Anterior cingulate cortex (tissue), 58 donors: ENCODE measurements around the gene PATZ1.

Experiments used
- DNase-seq, 58 donors: peaks; one replicate each; lab custom pipeline; 2025; lab: John Stamatoyannopoulos, UW

PATZ1 gene

DNA sequence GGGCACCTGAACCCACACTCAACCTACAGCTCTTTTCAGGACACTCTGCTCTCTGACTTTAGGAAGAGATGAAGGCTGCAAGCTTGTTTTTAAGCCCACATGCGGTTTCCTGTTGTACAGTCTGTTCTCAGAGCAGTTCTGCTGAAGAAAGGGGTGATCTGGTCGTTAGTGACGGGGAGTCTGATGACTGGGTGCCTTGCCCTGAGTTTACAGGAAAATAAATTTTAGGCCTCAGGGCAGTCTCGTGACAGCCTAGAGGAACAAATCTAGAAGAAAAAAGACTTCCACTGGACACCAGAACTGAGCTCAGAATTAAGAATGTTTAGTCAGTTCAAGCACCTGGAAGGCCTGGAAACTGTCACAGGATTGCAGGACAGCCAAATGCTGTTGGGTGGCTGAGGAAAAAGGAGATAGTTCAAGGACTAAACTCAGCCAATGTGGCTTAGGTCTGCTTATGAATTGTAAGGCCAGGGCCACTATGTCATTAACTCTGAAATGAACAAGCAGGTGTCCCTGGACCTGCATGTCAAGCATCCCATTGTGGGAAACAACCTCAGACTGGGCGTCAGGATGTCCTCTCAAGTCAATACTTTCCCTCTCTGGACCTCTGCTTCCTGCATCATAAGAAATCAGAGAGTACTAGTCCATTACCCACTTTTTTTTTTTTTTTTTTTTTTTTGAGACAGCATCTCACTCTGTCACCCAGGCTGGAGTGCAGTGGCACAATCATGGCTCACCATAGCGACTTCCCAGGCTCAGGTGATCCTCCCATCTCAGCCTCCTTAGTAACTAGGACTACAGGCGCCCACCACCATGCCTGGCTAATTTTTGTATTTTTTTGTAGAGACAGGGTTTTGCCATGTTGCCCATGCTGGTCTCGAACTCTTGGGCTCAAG is 59.5 kb downstream of the PATZ1 start:
- DNase-seq: no peak

DNA sequence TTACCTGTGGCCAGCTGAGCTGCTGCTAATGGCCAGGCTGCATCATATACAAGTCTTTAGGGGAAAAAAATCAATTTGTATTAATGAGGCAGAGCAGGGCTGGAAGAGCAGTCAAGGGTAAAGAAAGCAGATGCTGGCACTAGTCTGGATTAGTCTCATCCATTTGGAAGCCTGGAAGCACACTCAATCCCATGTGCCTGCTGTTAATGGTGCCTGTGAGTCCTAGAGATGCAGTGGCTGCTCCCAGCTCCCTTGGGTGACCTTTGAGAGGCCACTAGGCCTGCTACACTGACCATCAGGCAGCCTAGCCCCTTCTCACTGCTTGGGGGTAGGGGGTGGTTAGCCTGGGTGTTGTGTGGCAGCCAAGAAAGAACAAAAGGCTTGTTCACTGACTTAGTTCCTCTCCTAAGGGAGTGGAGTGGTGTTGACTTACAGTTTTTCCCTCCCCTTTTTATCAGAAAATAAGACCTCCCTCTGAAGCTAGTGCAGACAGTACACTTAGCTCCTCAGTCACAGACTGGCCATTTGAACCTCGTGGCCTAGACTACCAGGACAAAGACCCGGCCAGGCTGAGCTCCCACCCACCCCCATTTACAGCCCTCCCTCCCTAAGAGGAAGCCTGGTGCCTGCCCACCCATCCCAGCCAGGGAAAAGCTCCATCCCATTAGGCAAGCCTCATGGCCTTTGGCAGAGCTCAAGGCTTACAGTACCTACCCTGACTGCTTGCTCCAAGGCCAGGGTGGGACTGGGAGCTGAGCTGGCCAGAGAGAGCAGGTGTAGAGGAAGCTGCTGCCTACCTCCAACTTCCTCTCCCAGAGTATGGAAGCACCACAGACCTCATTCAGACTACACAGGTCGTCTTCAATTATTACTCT is 61.6 kb downstream of the PATZ1 start:
- DNase-seq: no peak

DNA sequence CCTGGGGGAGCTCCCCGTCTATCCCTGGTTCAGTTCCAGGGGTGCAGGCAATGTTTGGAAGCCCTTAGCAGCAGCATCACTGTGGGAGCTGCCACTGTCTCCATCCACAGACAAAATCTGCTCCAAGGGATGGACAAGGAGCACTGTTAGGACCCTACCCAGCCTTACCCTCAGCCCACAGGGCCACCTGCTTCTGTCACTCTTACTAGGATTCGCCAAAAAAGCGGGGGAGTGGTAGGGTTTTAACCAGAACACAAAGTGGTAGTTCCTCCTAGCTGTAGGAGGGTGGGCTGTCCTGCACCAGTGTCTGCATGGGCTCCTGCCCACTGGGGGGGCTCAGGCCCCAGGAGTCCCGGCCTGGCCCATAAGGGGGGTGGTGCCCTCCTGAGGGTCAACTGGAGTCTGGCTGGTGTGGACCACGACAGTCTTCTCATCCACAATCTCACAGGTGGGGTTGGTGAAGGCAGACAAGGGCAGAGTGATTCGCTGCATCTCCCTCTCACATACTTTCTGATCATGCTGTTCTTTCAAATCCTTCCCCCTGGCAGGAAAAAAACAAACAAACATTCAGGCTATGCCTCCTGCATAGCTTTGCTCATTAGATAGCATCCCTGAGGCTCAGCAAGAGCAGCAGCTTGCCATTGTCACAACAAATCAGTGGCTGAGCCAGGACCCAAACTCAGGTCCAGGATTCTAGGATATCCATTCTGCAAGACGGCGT is 63.2 kb downstream of the PATZ1 start:
- no peak for DNase-seq

DNA sequence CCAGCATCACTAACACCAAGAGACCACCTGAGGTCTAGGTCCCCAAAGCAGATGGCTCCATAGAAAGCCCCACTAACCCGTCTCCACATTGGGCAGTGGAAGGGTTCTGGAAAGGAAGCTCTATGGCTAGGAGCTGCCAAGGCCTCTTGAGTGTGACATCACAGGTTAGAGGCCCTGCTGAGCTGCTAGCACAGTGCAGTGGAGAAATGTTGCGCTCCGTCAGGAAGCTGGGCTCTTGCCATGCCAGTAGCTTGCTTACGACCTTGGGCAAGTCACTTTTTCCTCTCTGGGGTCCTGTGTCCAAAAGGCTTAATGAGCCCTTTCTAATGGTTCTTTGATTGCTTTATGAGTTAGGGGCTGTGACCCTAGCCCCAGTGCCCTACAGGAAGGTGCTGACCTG is 64.4 kb downstream of the PATZ1 start:
- no peak for DNase-seq

DNA sequence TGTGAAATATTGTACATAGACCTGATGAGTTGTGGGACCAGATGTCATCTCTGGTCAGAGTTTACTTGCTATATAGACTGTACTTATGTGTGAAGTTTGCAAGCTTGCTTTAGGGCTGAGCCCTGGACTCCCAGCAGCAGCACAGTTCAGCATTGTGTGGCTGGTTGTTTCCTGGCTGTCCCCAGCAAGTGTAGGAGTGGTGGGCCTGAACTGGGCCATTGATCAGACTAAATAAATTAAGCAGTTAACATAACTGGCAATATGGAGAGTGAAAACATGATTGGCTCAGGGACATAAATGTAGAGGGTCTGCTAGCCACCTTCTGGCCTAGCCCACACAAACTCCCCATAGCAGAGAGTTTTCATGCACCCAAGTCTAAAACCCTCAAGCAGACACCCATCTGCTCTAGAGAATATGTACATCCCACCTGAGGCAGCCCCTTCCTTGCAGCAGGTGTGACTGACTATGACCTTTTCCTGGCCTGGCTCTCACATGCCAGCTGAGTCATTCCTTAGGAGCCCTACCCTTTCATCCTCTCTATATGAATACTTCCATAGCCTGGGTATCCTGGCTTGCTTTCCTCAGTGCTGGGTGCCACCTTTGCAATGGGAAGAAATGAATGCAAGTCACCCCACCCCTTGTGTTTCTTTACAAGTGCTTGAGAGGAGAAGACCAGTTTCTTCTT is 66.2 kb downstream of the PATZ1 start:
- no peak for DNase-seq

DNA sequence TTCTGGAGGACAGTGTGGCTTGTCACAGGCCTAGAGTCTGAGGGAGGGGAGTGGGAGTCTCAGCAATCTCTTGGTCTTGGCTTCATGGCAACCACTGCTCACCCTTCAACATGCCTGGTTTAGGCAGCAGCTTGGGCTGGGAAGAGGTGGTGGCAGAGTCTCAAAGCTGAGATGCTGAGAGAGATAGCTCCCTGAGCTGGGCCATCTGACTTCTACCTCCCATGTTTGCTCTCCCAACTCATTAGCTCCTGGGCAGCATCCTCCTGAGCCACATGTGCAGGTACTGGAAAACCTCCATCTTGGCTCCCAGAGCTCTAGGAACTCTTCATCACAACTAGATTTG is 66.8 kb downstream of the PATZ1 start:
- no peak for DNase-seq

DNA sequence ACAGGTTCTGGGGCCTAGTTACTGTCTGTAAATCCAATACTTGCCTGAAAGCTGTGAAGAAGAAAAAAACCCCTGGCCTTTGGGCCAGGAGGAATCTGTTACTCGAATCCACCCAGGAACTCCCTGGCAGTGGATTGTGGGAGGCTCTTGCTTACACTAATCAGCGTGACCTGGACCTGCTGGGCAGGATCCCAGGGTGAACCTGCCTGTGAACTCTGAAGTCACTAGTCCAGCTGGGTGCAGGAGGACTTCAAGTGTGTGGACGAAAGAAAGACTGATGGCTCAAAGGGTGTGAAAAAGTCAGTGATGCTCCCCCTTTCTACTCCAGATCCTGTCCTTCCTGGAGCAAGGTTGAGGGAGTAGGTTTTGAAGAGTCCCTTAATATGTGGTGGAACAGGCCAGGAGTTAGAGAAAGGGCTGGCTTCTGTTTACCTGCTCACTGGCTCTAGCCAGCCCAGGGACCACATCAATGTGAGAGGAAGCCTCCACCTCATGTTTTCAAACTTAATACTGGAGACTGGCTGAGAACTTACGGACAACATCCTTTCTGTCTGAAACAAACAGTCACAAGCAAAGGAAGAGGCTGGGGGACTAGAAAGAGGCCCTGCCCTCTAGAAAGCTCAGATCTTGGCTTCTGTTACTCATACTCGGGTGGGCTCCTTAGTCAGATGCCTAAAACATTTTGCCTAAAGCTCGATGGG is 67.4 kb downstream of the PATZ1 start:
- DNase-seq: no peak

DNA sequence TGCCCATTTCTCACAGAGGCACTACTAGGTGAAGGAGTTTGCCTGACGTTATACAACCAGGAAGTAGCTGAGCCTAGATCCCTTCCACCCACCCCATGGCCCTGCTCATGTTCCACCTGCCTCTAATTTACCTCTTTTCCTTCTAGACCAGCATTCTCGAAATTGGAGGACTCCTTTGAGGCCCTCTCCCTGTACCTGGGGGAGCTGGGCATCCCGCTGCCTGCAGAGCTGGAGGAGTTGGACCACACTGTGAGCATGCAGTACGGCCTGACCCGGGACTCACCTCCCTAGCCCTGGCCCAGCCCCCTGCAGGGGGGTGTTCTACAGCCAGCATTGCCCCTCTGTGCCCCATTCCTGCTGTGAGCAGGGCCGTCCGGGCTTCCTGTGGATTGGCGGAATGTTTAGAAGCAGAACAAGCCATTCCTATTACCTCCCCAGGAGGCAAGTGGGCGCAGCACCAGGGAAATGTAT is 68.0 kb downstream of the PATZ1 start:
- no peak for DNase-seq

DNA sequence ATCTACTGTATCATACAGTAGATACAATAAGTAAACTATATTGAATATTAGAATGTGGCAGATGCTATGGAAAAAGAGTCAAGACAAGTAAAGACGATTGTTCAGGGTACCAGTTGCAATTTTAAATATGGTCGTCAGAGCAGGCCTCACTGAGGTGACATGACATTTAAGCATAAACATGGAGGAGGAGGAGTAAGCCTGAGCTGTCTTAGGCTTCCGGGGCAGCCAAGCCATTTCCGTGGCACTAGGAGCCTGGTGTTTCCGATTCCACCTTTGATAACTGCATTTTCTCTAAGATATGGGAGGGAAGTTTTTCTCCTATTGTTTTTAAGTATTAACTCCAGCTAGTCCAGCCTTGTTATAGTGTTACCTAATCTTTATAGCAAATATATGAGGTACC is 68.4 kb downstream of the PATZ1 start:
- no peak for DNase-seq

DNA sequence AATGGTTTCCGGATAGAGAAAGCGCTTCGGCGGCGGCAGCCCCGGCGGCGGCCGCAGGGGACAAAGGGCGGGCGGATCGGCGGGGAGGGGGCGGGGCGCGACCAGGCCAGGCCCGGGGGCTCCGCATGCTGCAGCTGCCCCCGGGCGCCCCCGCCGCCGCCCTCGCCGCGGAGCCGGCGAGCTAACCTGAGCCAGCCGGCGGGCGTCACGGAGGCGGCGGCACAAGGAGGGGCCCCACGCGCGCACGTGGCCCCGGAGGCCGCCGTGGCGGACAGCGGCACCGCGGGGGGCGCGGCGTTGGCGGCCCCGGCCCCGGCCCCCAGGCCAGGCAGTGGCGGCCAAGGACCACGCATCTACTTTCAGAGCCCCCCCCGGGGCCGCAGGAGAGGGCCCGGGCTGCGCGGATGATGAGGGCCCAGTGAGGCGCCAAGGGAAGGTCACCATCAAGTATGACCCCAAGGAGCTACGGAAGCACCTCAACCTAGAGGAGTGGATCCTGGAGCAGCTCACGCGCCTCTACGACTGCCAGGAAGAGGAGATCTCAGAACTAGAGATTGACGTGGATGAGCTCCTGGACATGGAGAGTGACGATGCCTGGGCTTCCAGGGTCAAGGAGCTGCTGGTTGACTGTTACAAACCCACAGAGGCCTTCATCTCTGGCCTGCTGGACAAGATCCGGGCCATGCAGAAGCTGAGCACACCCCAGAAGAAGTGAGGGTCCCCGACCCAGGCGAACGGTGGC is 69.5 kb downstream of the PATZ1 start:
- no peak for DNase-seq
